Stromal cell of bone marrow (primary cell): ENCODE data around the gene BDH1.
"Not testable (repeated sequence)": the region's sequence is repeated elsewhere in the genome, so short reads cannot be mapped to it uniquely, and the experiment has no call there.

ENCODE experiments used
- DNase-seq: peaks from one replicate; pipeline ENCODE4 v3.0.0-alpha.2; 2012; ENCODE audit warnings: low read depth

The BDH1 gene

GRCh38 chr3:197578376-197578775 is 22.6 kb upstream of the BDH1 start:
- DNase-seq: no peak

GRCh38 chr3:197577366-197578074 is 21.8 kb upstream of the BDH1 start:
- DNase-seq: no peak

- no peak for DNase-seq
Measured at GRCh38 chr3:197576838-197577237, 21.1 kb upstream of the BDH1 start.

GRCh38 chr3:197575362-197575761 is 19.6 kb upstream of the BDH1 start:
- DNase-seq: no peak

- DNase-seq: not testable (repeated sequence)
Measured at GRCh38 chr3:197574396-197574991, 18.7 kb upstream of the BDH1 start.

GRCh38 chr3:197573048-197573767 is 17.4 kb upstream of the BDH1 start:
- DNase-seq: no peak

GRCh38 chr3:197571880-197572172 is 16.1 kb upstream of the BDH1 start:
- DNase-seq: not testable (repeated sequence)

GRCh38 chr3:197571074-197571879 is 15.5 kb upstream of the BDH1 start:
- DNase-seq: not testable (repeated sequence)

GRCh38 chr3:197569433-197569832 is 13.7 kb upstream of the BDH1 start:
- DNase-seq: not testable (repeated sequence)

GRCh38 chr3:197567904-197568681 is 12.3 kb upstream of the BDH1 start:
- DNase-seq: no peak

- DNase-seq: not testable (repeated sequence)
Measured at GRCh38 chr3:197566155-197566554, 10.4 kb upstream of the BDH1 start.

GRCh38 chr3:197564097-197564843 is 8.5 kb upstream of the BDH1 start:
- no peak for DNase-seq

GRCh38 chr3:197562398-197563251 is 6.9 kb upstream of the BDH1 start:
- no peak for DNase-seq

- DNase-seq: no peak
Measured at GRCh38 chr3:197561926-197562325, 6.2 kb upstream of the BDH1 start.

- DNase-seq: no peak
Measured at GRCh38 chr3:197559651-197560050, 3.9 kb upstream of the BDH1 start.

GRCh38 chr3:197554562-197555280 is 1.0 kb downstream of the BDH1 start:
- DNase-seq: peak; percentile 91

- no peak for DNase-seq
Measured at GRCh38 chr3:197554196-197554561, 1.6 kb downstream of the BDH1 start.

GRCh38 chr3:197552198-197552597 is 3.6 kb downstream of the BDH1 start:
- DNase-seq: no peak

- DNase-seq: no peak
Measured at GRCh38 chr3:197550489-197550888, 5.3 kb downstream of the BDH1 start.
